DOHH2 (cell line): ENCODE measurements around the gene EXOSC3.
"Not testable (repeated sequence)": the region's sequence is repeated elsewhere in the genome, so short reads cannot be mapped to it uniquely, and the experiment has no call there.

Source experiments
- H3F3A ChIP-seq: fragments of 200-600 bp; sonication (generic), shearing (Covaris generic); 2 replicates; pipeline ENCODE4 v1.6.0; 2016; ENCODE audit warnings: antibody characterized with exemption, mild to moderate bottlenecking; ENCODE audit not compliant: control insufficient read depth, insufficient read depth
- H3K27ac ChIP-seq: fragments of 200-600 bp; sonication (generic); 2 replicates; pipeline ENCODE4 v1.5.1; 2014; ENCODE audit warnings: low read depth, mild to moderate bottlenecking, low read length, moderate library complexity
- H3K27me3 ChIP-seq: fragments of 200-600 bp; sonication (generic); 2 replicates; pipeline ENCODE4 v1.6.1; 2014; ENCODE audit warnings: mild to moderate bottlenecking, low read length, mixed read lengths; ENCODE audit not compliant: control insufficient read depth
- H3K36me3 ChIP-seq: fragments of 200-600 bp; sonication (generic); 2 replicates; pipeline ENCODE4 v1.6.1; 2014; ENCODE audit warnings: mild to moderate bottlenecking, low read length, moderate library complexity, mixed read lengths; ENCODE audit not compliant: control insufficient read depth
- H3K4me1 ChIP-seq: fragments of 200-600 bp; sonication (generic); 2 replicates; pipeline ENCODE4 v1.6.1; 2014; ENCODE audit warnings: mild to moderate bottlenecking, low read length, mixed read lengths; ENCODE audit not compliant: control insufficient read depth
- H3K4me2 ChIP-seq: fragments of 200-600 bp; sonication (generic); 2 replicates; pipeline ENCODE4 v1.6.0; 2014; ENCODE audit warnings: mild to moderate bottlenecking, low read length, moderate library complexity
- H3K4me3 ChIP-seq: fragments of 200-600 bp; sonication (generic); 2 replicates; pipeline ENCODE4 v1.5.1; 2014; ENCODE audit warnings: mild to moderate bottlenecking, low read length, mixed read lengths
- H3K79me2 ChIP-seq: fragments of 200-600 bp; sonication (generic); 2 replicates; pipeline ENCODE4 v1.6.1; 2014; ENCODE audit warnings: mild to moderate bottlenecking, low read length, mixed read lengths; ENCODE audit not compliant: control insufficient read depth
- H3K9me2 ChIP-seq: fragments of 200-600 bp; sonication (generic); replicated peaks from 2 replicates; pipeline ENCODE4 v1.6.1; 2014; ENCODE audit warnings: mild to moderate bottlenecking, low read length, mixed read lengths; ENCODE audit not compliant: control insufficient read depth
- H3K9me3 ChIP-seq: fragments of 200-600 bp; sonication (generic); 2 replicates; pipeline ENCODE4 v1.6.1; 2014; ENCODE audit warnings: antibody characterized with exemption, low read length, mixed read lengths; ENCODE audit not compliant: control insufficient read depth, insufficient read depth
- H4K20me1 ChIP-seq: fragments of 200-600 bp; sonication (generic); 2 replicates; pipeline ENCODE4 v1.6.0; 2014; ENCODE audit warnings: low read depth, mild to moderate bottlenecking, antibody characterized with exemption, low read length, moderate library complexity; ENCODE audit not compliant: control insufficient read depth, insufficient read depth
- CTCF ChIP-seq: fragments of 200-600 bp; sonication (generic); IDR thresholded peaks from one replicate; pipeline ENCODE4 v1.5.1; 2014; ENCODE audit warnings: antibody characterized with exemption, mild to moderate bottlenecking, low read depth, low read length; ENCODE audit not compliant: poor library complexity, severe bottlenecking
- EZH2phosphoT487 ChIP-seq: fragments of 200-600 bp; sonication (generic); IDR thresholded peaks from 2 replicates; pipeline ENCODE4 v1.6.1; 2017; ENCODE audit warnings: borderline replicate concordance, mild to moderate bottlenecking, antibody characterized with exemption, low read length, moderate library complexity, mixed read lengths

Gene EXOSC3

GRCh38 chr9:37818849-37819248, 34.0 kb upstream of the EXOSC3 start:
- no peak overlapping the region for H3K4me3 ChIP-seq
- H3F3A ChIP-seq, result no peaks in the 10 kb centered on the region
- H3K9me2 ChIP-seq, result no peaks in the 10 kb centered on the region
- H3K4me2 ChIP-seq, result no peak overlapping the region
- peaks cover 11% of the 10 kb centered on the region for H3K79me2 ChIP-seq
- H3K9me3 ChIP-seq, result no peaks in the 10 kb centered on the region
- no peaks in the 10 kb centered on the region for H3K4me1 ChIP-seq
- H3K27ac ChIP-seq, result no peak overlapping the region
- TF ChIP-seq EZH2phosphoT487 (no peak), CTCF (no peak)
- H4K20me1 ChIP-seq, result no peaks in the 10 kb centered on the region
- no peaks in the 10 kb centered on the region for H3K27me3 ChIP-seq
- peaks cover 24% of the 10 kb centered on the region for H3K36me3 ChIP-seq

- peaks cover 3% of the 10 kb centered on the region; the same call in 1 of the 2 replicates for H3K4me1 ChIP-seq
- no peaks in the 10 kb centered on the region for H3K27me3 ChIP-seq
- no peak for TF ChIP-seq CTCF
- TF ChIP-seq EZH2phosphoT487, result no peak
- H3K79me2 ChIP-seq, result peaks cover 45% of the 10 kb centered on the region
- H4K20me1 ChIP-seq, result no peaks in the 10 kb centered on the region
- no peak overlapping the region for H3K4me2 ChIP-seq
- H3K36me3 ChIP-seq, result no peaks in the 10 kb centered on the region; the same call in 1 of the 2 replicates
- H3K9me2 ChIP-seq, result no peaks in the 10 kb centered on the region
- no peaks in the 10 kb centered on the region for H3F3A ChIP-seq
- H3K27ac ChIP-seq, result no peak overlapping the region
- H3K4me3 ChIP-seq, result no peak overlapping the region
- no peaks in the 10 kb centered on the region for H3K9me3 ChIP-seq
Observed at GRCh38 chr9:37812773-37813379, 28.0 kb upstream of the EXOSC3 start.

GRCh38 chr9:37811906-37812476, 27.1 kb upstream of the EXOSC3 start:
- Histone ChIP-seq H3K27me3 (no peaks in the 10 kb centered on the region), H3K9me2 (no peaks in the 10 kb centered on the region), H3K4me2 (no peak overlapping the region), H3F3A (no peaks in the 10 kb centered on the region), H3K9me3 (no peaks in the 10 kb centered on the region), H3K79me2 (peaks cover 51% of the 10 kb centered on the region), H3K4me3 (no peak overlapping the region), H3K4me1 (peaks cover 3% of the 10 kb centered on the region; the same call in 1 of the 2 replicates), H3K27ac (no peak overlapping the region), H3K36me3 (no peaks in the 10 kb centered on the region; the same call in 1 of the 2 replicates), H4K20me1 (no peaks in the 10 kb centered on the region)
- TF ChIP-seq EZH2phosphoT487 (no peak), CTCF (no peak)

- not testable (repeated sequence) for H3K4me1 ChIP-seq, H3K27ac ChIP-seq, H3F3A ChIP-seq, H3K9me3 ChIP-seq, H3K4me2 ChIP-seq, H3K27me3 ChIP-seq, H3K9me2 ChIP-seq, H3K36me3 ChIP-seq, H4K20me1 ChIP-seq, H3K4me3 ChIP-seq
- peaks cover 66% of the 10 kb centered on the region for H3K79me2 ChIP-seq
Observed at GRCh38 chr9:37809676-37810075, 24.8 kb upstream of the EXOSC3 start.
